IMR-90 (cell line): ENCODE data around the gene NOD1. TPM values are rescaled to one million over a fixed set of nuclear protein-coding genes. Genes with fewer than 3 reads are reported as not detected.
"Not testable (repeated sequence)": the region's sequence is repeated elsewhere in the genome, so short reads cannot be mapped to it uniquely, and the experiment has no call there.

ENCODE experiments used
- ATAC-seq: fragments of 200-7000 bp; cut with Tn5 transposase; 2 replicates; pipeline ENCODE4 v1.9.1; 2020; ENCODE audit warnings: low read depth, mild to moderate bottlenecking, moderate library complexity
- BruUV-seq: library from RNA; stranded (reverse); fragments of 400-500 nt; replicated peaks from 2 replicates; lab custom pipeline; 2021; lab: Mats Ljungman, UMichigan
- CTCF ChIA-PET: fragments of 300-600 bp; formaldehyde crosslinking; extraction: SDS; loops from one replicate; lab custom pipeline; 2021; ENCODE audit warnings: antibody characterized with exemption; lab: Yijun Ruan, JAX
- POLR2A ChIA-PET: fragments of 300-600 bp; sonication (Branson Sonifier 250); formaldehyde crosslinking; loops from one replicate; lab custom pipeline; 2022; ENCODE audit warnings: antibody characterized with exemption; ENCODE audit not compliant: unreplicated experiment; lab: Charles Lee
- DNase-seq: peaks from one replicate; pipeline ENCODE4 v3.0.0; 2013
- H2AFZ ChIP-seq: replicated peaks from 2 replicates; pipeline ENCODE3; 2013; ENCODE audit warnings: low read length, mild to moderate bottlenecking; ENCODE audit not compliant: poor library complexity
- H2AK5ac ChIP-seq: 2 replicates; pipeline ENCODE4 v1.6.1; 2013; ENCODE audit warnings: low read depth, low read length, inconsistent platforms
- H2AK9ac ChIP-seq: replicated peaks from 2 replicates; pipeline ENCODE3; 2013; ENCODE audit warnings: mild to moderate bottlenecking, low read depth, low read length, moderate library complexity; ENCODE audit not compliant: poor library complexity
- H2BK120ac ChIP-seq: 2 replicates; pipeline ENCODE4 v1.6.1; 2013; ENCODE audit warnings: low read depth, low read length, inconsistent platforms
- H2BK15ac ChIP-seq: 3 replicates; pipeline ENCODE4 v1.6.1; 2013; ENCODE audit warnings: low read depth, low read length, inconsistent platforms
- H2BK20ac ChIP-seq: 2 replicates; pipeline ENCODE4 v1.6.1; 2013; ENCODE audit warnings: low read depth, mild to moderate bottlenecking, inconsistent platforms, low read length, moderate library complexity
- H2BK5ac ChIP-seq: 2 replicates; pipeline ENCODE4 v1.6.1; 2013; ENCODE audit warnings: mild to moderate bottlenecking, low read depth, low read length, inconsistent platforms; ENCODE audit not compliant: poor library complexity, severe bottlenecking
- H3K14ac ChIP-seq: replicated peaks from 2 replicates; pipeline ENCODE4 v1.6.1; 2013; ENCODE audit warnings: low read depth, low read length, inconsistent platforms
- H3K18ac ChIP-seq: 2 replicates; pipeline ENCODE4 v1.6.1; 2013; ENCODE audit warnings: low read depth, low read length, control low read depth
- H3K23ac ChIP-seq: 2 replicates; pipeline ENCODE4 v1.6.1; 2013; ENCODE audit warnings: low read depth, low read length, inconsistent platforms
- H3K27ac ChIP-seq: 2 replicates; pipeline ENCODE4 v1.5.1; 2013; ENCODE audit warnings: mild to moderate bottlenecking, control low read depth, low read length; ENCODE audit not compliant: insufficient read depth
- H3K27me3 ChIP-seq: 2 replicates; pipeline ENCODE4 v1.6.1; 2013; ENCODE audit warnings: low read length; ENCODE audit not compliant: control insufficient read depth, insufficient read depth
- H3K36me3 ChIP-seq: 2 replicates; pipeline ENCODE4 v1.6.1; 2013; ENCODE audit warnings: low read length, mixed read lengths; ENCODE audit not compliant: control insufficient read depth, insufficient read depth
- H3K4ac ChIP-seq: 2 replicates; pipeline ENCODE4 v1.6.1; 2013; ENCODE audit warnings: low read depth, low read length, inconsistent platforms
- H3K4me1 ChIP-seq: 2 replicates; pipeline ENCODE4 v1.6.1; 2013; ENCODE audit warnings: low read length, mixed read lengths; ENCODE audit not compliant: control insufficient read depth, insufficient read depth
- H3K4me2 ChIP-seq: 2 replicates; pipeline ENCODE4 v1.6.1; 2013; ENCODE audit warnings: low read depth, mild to moderate bottlenecking, control low read depth, low read length, moderate library complexity
- H3K4me3 ChIP-seq: 2 replicates; pipeline ENCODE4 v1.5.1; 2013; ENCODE audit warnings: low read depth, mild to moderate bottlenecking, control low read depth, low read length, moderate library complexity; ENCODE audit not compliant: insufficient read depth
- H3K56ac ChIP-seq: 2 replicates; pipeline ENCODE4 v1.6.1; 2013; ENCODE audit warnings: low read length, inconsistent platforms; ENCODE audit not compliant: insufficient read depth; ENCODE audit errors: extremely low read depth
- H3K79me1 ChIP-seq, 2 experiments: 2 replicates each; pipeline ENCODE4 v1.6.1; 2013; ENCODE audit warnings: low read length in 2 of 2, inconsistent platforms in 1 of 2, low read depth in 1 of 2
- H3K9ac ChIP-seq: 2 replicates; pipeline ENCODE4 v1.6.1; 2013; ENCODE audit warnings: low read depth, low read length, control low read depth
- H3K9me1 ChIP-seq: 2 replicates; pipeline ENCODE4 v1.6.1; 2013; ENCODE audit warnings: low read length, inconsistent platforms; ENCODE audit not compliant: insufficient read depth
- H3K9me3 ChIP-seq: 2 replicates; pipeline ENCODE4 v1.6.1; 2013; ENCODE audit warnings: low read length; ENCODE audit not compliant: control insufficient read depth, insufficient read depth
- H4K20me1 ChIP-seq: 2 replicates; pipeline ENCODE4 v1.6.1; 2013; ENCODE audit warnings: low read length, inconsistent platforms; ENCODE audit not compliant: insufficient read depth
- H4K5ac ChIP-seq: 2 replicates; pipeline ENCODE4 v1.6.1; 2013; ENCODE audit warnings: mild to moderate bottlenecking, low read depth, low read length, control low read depth
- H4K8ac ChIP-seq, 2 experiments: 2 replicates each; pipeline ENCODE4 v1.6.1; 2013; ENCODE audit warnings: low read depth in 2 of 2, low read length in 2 of 2, control low read depth in 1 of 2, inconsistent platforms in 1 of 2
- H4K91ac ChIP-seq: 2 replicates; pipeline ENCODE4 v1.6.1; 2013; ENCODE audit warnings: low read depth, low read length, inconsistent platforms; ENCODE audit not compliant: insufficient read depth
- WGBS, 2 experiments: methylation state at CpG; one replicate each; pipeline versions ENCODE4 v1.1.5 to v1.1.7; 2013; ENCODE audit warnings: missing lambda C conversion rate in 2 of 2; ENCODE audit not compliant: insufficient read length in 1 of 2; ENCODE audit errors: extremely low coverage in 2 of 2; 5-methylcytosine and 5-hydroxymethylcytosine counted together
- dilution Hi-C: fragments of 300-500 bp; cut with HindIII; formaldehyde crosslinking; loops from one replicate; pipeline ENCODE4 v1.14.3; 2018; ENCODE audit warnings: low sequenced_read_pairs; ENCODE audit not compliant: unreplicated experiment
- in situ Hi-C: fragments of 300-500 bp; cut with MboI; formaldehyde crosslinking; loops from 3 replicates; pipeline ENCODE4 v1.14.3; 2019; ENCODE audit warnings: low sequenced_read_pairs, inconsistent platforms, mixed read lengths
- intact Hi-C: fragments of 100-400 bp; cut with micrococcal nuclease; formaldehyde crosslinking; loops from 2 replicates; pipeline ENCODE4 v1.10.0; 2022
- polyA plus RNA-seq, 3 experiments: library from polyadenylated mRNA; depleted of rRNA; stranded (reverse); fragments of >200 nt; gene quantifications; 2 replicates each; pipeline ENCODE4 v1.2.3, GENCODE V29; 2012; ENCODE audit warnings: low replicate concordance in 1 of 3
- total RNA-seq: library from RNA; depleted of rRNA; stranded (reverse); fragments of >200 nt; gene quantifications from 2 replicates; pipeline ENCODE4 v1.2.3, GENCODE V29; 2012

NOD1 gene
- total and polyA plus RNA-seq, 2 of the 4 experiments (the other 2 are of a cell fraction) = 1.8 to 3.0 TPM

DNA sequence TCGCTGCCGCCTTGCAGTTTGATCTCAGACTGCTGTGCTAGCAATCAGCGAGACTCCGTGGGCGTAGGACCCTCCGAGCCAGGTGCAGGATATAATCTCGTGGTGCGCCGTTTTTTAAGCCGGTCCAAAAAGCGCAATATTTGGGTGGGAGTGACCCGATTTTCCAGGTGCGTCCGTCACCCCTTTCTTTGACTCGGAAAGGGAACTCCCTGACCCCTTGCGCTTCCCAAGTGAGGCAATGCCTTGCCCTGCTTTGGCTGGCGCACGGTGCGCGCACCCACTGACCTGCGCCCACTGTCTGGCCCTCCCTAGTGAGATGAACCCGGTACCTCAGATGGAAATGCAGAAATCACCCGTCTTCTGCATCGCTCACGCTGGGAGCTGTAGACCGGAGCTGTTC is 58.5 kb downstream of the NOD1 start:
- H3K4me2 ChIP-seq, H3K4me1 ChIP-seq, H4K5ac ChIP-seq, in situ Hi-C loops, H2BK20ac ChIP-seq, H3K27me3 ChIP-seq, H3K9me1 ChIP-seq, dilution Hi-C loops, CTCF ChIA-PET, H3K56ac ChIP-seq, H4K91ac ChIP-seq, H3K79me1 ChIP-seq, H2BK120ac ChIP-seq, H3K23ac ChIP-seq, H2AK5ac ChIP-seq, intact Hi-C loops, H2BK15ac ChIP-seq, ATAC-seq, H3K4ac ChIP-seq, DNase-seq, H2BK5ac ChIP-seq, H3K36me3 ChIP-seq, H3K27ac ChIP-seq, H3K18ac ChIP-seq, H3K4me3 ChIP-seq, BruUV-seq, H3K9me3 ChIP-seq, H4K20me1 ChIP-seq, H3K14ac ChIP-seq, H2AK9ac ChIP-seq, H2AFZ ChIP-seq, H3K9ac ChIP-seq, POLR2A ChIA-PET, H4K8ac ChIP-seq: not testable (repeated sequence)
- WGBS, 2 experiments = no CpG with 5 or more reads among the region's 26 CpGs
